ENCODE measurements around the gene SLC12A4.

SLC12A4 gene

GRCh38 chr16:67962135-67962534, 6.3 kb downstream of the SLC12A4 start:
- no peak for DNase-seq

- DNase-seq, result no peak
Measured at GRCh38 chr16:67961551-67961957, 6.9 kb downstream of the SLC12A4 start.

GRCh38 chr16:67959536-67960329, 8.7 kb downstream of the SLC12A4 start:
- no peak for DNase-seq

GRCh38 chr16:67957622-67958021, 10.8 kb downstream of the SLC12A4 start:
- DNase-seq, result no peak

DNA sequence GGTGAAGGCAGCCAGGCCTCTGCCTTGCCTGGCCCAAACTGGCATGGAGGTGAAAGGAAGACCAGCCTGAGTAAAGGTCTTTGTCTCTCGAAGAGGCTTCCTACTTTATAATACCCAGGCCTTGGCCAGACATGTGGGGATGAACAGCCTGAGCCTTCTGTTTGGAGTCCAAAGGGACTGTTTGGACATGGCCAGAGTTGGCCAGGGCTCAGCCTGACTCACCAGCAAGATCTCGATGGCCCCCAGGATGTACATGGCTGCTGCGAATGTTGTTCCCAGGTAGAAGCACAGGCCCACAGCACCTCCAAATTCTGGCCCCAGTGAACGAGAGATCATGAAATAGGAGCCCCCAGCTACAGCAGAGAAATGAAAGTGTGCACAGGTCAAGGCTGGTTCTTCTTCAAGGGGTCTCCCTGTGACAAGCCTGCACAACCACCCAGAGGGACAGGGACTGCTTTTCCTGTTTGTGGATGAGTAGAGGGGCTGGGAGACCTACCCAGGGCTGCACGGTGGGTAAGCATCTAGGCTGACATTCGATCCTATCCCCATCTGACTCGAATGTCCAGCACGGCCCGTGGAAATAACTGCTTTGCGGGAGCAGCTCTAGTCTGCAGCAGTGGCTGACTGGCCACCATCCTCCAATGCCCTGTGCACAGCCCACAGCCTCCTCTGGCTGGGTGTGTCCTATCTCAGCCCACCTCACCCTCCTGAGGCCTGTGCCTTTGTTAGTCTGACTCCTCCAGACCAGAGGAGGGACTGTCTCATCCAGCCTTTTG, 13.8 kb downstream of the SLC12A4 start:
- no peak for DNase-seq

- DNase-seq, result no peak
Measured at GRCh38 chr16:67953641-67954375, 14.6 kb downstream of the SLC12A4 start.

- DNase-seq, result no peak
Measured at GRCh38 chr16:67951485-67951884, 17.0 kb downstream of the SLC12A4 start.

GRCh38 chr16:67950335-67950843, 18.0 kb downstream of the SLC12A4 start:
- no peak for DNase-seq

- DNase-seq, result no peak
Measured at GRCh38 chr16:67949645-67950044, 18.8 kb downstream of the SLC12A4 start.

DNA sequence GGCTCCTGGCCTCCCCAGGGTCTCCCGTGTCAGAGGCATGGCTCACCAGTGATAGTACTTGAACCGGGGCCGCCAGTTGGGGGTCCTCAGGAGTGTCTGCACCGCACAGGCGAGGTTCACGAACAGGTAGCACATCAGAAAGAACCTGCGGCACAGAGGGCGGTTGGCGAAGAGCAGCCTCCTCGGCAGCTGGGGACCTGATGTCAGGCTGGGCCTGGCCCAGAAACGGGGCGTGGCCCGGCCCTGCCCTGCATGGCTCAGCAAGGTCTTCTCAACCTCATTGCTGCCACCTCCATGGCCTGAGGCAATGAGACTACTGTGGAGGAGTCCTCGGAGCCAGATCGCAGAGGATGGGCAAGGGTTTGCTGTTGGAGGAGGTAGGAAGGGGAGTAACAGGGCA, 20.4 kb downstream of the SLC12A4 start:
- DNase-seq, result no peak

- DNase-seq, result no peak
Measured at GRCh38 chr16:67946966-67947558, 21.4 kb downstream of the SLC12A4 start.

GRCh38 chr16:67946128-67946569, 22.3 kb downstream of the SLC12A4 start:
- no peak for DNase-seq

GRCh38 chr16:67945392-67945933, 23.0 kb downstream of the SLC12A4 start:
- DNase-seq, result no peak

GRCh38 chr16:67944690-67945391, 23.6 kb downstream of the SLC12A4 start:
- DNase-seq, result no peak

DNA sequence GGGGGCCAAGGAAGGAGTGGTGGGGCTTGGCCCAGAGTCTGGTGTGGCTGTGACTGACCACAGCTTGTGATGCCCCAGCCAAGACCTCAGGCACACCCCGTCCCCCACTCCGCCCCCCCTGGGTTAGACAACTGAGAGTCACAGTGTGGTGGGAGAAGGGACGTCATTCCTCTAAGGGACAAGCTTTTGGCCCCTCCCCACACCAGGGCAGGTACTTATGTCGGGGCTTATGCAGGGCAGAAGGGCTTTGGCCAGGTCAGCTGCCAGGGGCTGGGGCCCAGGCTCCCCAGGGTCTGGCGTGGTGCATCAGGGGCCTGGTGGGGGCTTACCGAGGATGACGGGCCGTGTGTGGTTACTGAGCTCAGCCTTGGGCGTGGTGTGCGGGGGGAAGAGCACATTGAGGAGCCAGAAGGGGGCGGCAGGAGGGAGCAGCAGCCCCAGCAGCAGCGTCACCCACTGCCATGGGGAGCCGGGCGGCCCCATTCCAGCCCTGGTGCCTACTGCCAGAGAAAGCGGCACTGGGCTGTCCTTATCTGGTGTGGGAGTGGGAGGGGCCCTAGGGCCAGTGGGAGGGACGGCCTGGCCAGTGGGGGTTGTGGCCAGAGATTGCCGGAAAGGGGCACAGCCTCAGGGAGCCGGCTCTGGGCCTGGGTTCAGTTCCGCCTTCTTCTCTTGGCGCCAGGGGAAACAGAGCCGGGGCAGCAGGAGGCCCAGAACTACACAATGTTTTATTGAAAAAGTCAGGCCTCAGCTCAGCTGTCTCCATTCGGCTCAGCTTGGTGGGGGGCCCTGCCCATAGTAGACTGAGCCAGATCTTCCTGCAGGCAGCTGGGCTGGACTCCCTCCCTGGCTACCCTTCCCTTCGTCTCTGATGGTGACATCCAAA, 24.6 kb downstream of the SLC12A4 start, which contains the start of gene LCAT:
Gene LCAT (minus strand): TSS at position 502 of the 886 bp plus-strand sequence. CDS start 19 bp downstream, at position 483.
- no peak for DNase-seq

DNA sequence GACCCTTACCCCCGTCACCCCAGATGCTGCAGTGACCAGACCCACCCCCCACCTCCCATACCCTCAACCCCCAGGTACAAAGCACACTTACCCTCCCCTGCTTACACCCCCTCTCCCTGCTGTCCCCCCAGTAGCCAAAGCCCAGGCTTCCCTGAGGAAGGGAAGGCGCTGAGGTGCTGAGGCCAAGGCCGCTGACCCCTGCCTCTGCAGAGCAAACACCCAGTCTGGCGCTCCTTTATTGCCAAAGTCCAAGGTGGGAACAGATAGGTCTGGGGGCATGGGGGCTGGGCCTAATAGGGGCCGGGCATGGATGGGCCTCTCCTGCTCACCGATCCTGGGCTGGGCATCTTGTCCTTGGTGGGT, 25.2 kb downstream of the SLC12A4 start:
- DNase-seq, result no peak

DNA sequence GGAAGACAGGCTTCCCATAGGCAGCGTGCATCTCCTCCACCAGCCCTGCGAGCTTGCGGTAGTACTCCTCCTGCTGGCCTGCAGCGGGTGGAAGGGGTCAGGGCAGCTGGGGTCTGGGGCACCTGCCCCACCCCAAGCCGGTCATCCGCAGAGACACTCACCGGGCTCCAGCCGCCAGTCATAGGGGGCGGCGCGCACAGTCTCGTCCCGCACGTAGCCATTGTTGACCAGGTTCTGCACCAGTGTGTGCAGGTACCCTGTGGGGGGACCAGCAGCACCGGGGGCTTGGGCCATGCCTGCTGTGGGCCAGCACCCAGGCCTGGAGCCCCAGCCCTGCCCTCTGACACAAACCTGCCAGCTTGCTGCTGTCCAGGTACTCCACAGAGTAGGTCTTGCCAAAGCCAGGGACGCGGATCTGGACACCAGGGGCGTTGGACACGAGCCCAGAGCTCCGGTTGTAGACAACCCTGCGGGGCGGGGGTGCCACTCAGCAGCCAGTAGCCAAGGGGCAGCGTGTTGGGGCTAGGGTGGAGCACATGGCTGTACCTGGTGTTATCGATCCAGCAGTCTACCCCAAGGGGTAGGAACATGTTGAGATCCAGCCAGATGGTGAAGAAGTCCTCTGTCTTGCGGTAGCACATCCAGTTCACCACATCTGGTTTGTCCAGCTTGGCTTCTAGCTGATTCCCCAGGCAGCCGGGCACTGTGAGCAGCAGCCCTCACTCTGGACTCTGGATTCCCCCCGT, 25.8 kb downstream of the SLC12A4 start:
- no peak for DNase-seq

GRCh38 chr16:67942200-67942509, 26.3 kb downstream of the SLC12A4 start:
- peak; percentile 44 to 54 for DNase-seq

- no peak for DNase-seq
Measured at GRCh38 chr16:67941469-67942199, 26.8 kb downstream of the SLC12A4 start.
